ENCODE measurements around the gene BASP1.

- TF ChIP-seq CTCF (IDR thresholded peaks at IDR 0.05) (no peak), EP300 (IDR thresholded peaks at IDR 0.05) (no peak), POLR2AphosphoS5 (IDR thresholded peaks at IDR 0.05) (no peak)
These were observed 49.7 kb downstream of the BASP1 start for GRCh38 chr5:17267106-17267505.

Measured in sigmoid colon (tissue), 4 donors.